Left lung (tissue), 10 donors: ENCODE measurements around the gene CCDC50. TPM values are rescaled to one million over a fixed set of nuclear protein-coding genes. Genes with fewer than 3 reads are reported as not detected.

Experiments used
- ATAC-seq: fragments of 200-7000 bp; cut with Tn5 transposase; one replicate; pipeline ENCODE4 v1.9.1; 2020; ENCODE audit warnings: moderate library complexity
- DNase-seq, 4 donors: peaks; one replicate each; pipeline ENCODE4 v3.0.0-alpha.2; 2013 to 2020
- H3K27ac ChIP-seq, 2 donors: fragments of 200-600 bp; sonication (generic) in 1 of 2; one replicate each; pipeline versions ENCODE4 v1.5.0 to v1.8.0; 2020 to 2021
- H3K27me3 ChIP-seq, 2 donors: fragments of 200-600 bp; sonication (generic) in 1 of 2; one replicate each; pipeline versions ENCODE4 v1.5.0 to v1.8.0; 2020 to 2021
- H3K36me3 ChIP-seq, 2 donors: fragments of 200-600 bp; sonication (generic) in 1 of 2; one replicate each; pipeline versions ENCODE4 v1.5.0 to v1.8.0; 2020 to 2021
- H3K4me1 ChIP-seq, 2 donors: fragments of 200-600 bp; one replicate each; pipeline ENCODE4 v1.8.0; 2021
- H3K4me3 ChIP-seq, 2 donors: fragments of 200-600 bp; sonication (generic) in 1 of 2; one replicate each; pipeline versions ENCODE4 v1.5.0 to v1.8.0; 2020 to 2021; ENCODE audit warnings: mild to moderate bottlenecking in 1 of 2
- H3K9me3 ChIP-seq, 2 donors: fragments of 200-600 bp; sonication (generic) in 1 of 2; one replicate each; pipeline versions ENCODE4 v1.5.0 to v1.8.0; 2020 to 2021
- CTCF ChIP-seq, 2 donors: fragments of 200-600 bp; sonication (generic) in 1 of 2; IDR thresholded peaks; one replicate each; pipeline versions ENCODE4 v1.5.0 to v1.8.0; 2021; ENCODE audit warnings: antibody characterized with exemption in 2 of 2
- intact Hi-C, 2 donors: fragments of 100-400 bp; cut with DNase I; formaldehyde crosslinking; loops; one replicate each; pipeline versions ENCODE4 v1.11.2 to v1.14.2; 2022
- polyA plus RNA-seq, 6 donors: library from polyadenylated mRNA; unstranded; fragments of 120-200 nt; gene quantifications; one replicate each; pipeline ENCODE4 v1.2.1, GENCODE V29; 2013; ENCODE audit not compliant: insufficient read length in 6 of 6
- total RNA-seq, 2 donors: library from RNA; stranded (reverse); fragmentation: NEBNext Ultra II Directional; extraction: Animal tissue kit (Norgen Biotek cat#: 25700); gene quantifications; one replicate each; pipeline ENCODE4 v1.2.1, GENCODE V29; 2021
- donor health status: DM: no; HTN: yes; CAD: no.
- donor health status: DM: no; HTN: no; CAD: no.

Gene CCDC50
- total and polyA plus RNA-seq, 8 donors = 49.7 to 85.1 (median 68.2) TPM

DNA sequence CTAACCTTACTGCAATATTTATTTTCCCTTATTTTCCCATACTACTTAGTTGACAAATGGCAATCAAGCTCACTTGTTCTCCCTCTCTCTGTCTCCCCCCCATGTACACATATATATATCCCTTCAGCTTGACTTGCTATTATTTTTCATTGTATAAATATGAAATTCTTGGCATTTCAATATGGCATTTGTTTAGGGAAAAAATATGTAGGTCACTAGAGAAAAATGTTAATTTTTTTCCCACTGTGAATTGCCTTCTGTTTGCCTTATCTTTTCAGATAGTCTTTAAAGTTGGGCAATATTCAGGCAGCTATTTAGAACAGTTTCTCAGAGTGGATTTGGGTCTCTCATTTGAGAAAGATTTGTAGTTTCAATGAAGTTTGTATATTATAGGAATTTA, 64.0 kb downstream of the CCDC50 start:
- H3K27me3 ChIP-seq = no peaks in the 10 kb centered on the region

GRCh38 chr3:191397771-191398170, 68.6 kb downstream of the CCDC50 start:
- TF ChIP-seq CTCF (IDR thresholded peaks at IDR 0.05) = no peak
- no peak for ATAC-seq
- Histone ChIP-seq H3K9me3 (no peaks in the 10 kb centered on the region), H3K4me1 (no peaks in the 10 kb centered on the region), H3K4me3 (no peak overlapping the region), H3K27me3 (no peaks in the 10 kb centered on the region), H3K36me3 (peaks cover 0 to 11% of the 10 kb centered on the region in 2 donors), H3K27ac (no peak overlapping the region)
- intact Hi-C loops = no loop called here
- DNase-seq = no peak

More for the DNA sequence above, 64.0 kb downstream of the CCDC50 start:
- Histone ChIP-seq H3K27ac (no peak overlapping the region), H3K4me1 (peaks cover 0 to 4% of the 10 kb centered on the region in 2 donors), H3K9me3 (no peaks in the 10 kb centered on the region), H3K4me3 (no peak overlapping the region), H3K36me3 (peaks cover 0 to 36% of the 10 kb centered on the region in 2 donors)
- intact Hi-C loops = no loop called here
- TF ChIP-seq CTCF (IDR thresholded peaks at IDR 0.05) = no peak
- DNase-seq (no peak), ATAC-seq (no peak)

DNA sequence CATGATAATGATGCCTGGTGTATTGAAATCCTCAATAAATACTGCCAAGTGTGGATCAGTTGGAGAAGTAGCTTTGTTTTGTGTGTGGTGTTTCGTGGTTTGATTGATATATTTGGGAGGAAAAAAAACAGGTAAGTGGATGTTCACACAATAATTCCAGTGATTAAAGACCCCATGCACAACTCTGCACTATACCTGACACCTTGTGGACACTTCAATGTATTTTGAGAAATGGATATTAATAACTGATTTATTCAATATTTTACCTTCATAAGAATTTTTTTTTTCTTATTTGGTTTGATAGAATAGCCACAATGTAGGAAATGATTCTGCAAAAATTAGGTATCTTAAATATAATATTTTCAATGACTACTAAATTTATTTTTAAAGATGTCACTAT, 69.4 kb downstream of the CCDC50 start:
- ATAC-seq = no peak
- Histone ChIP-seq H3K9me3 (no peaks in the 10 kb centered on the region), H3K27ac (no peak overlapping the region), H3K36me3 (peaks cover 0 to 10% of the 10 kb centered on the region in 2 donors), H3K27me3 (no peaks in the 10 kb centered on the region), H3K4me3 (no peak overlapping the region), H3K4me1 (no peaks in the 10 kb centered on the region)
- no peak for TF ChIP-seq CTCF (IDR thresholded peaks at IDR 0.05)
- DNase-seq = no peak
- intact Hi-C loops = no loop called here

- no peak for ATAC-seq
- H3K4me3 ChIP-seq = no peak overlapping the region
- H3K36me3 ChIP-seq = peaks cover 0 to 8% of the 10 kb centered on the region in 2 donors
- no peak overlapping the region for H3K27ac ChIP-seq
- DNase-seq = no peak
- H3K9me3 ChIP-seq = no peaks in the 10 kb centered on the region
- intact Hi-C loops = no loop called here
- H3K4me1 ChIP-seq = no peaks in the 10 kb centered on the region
- H3K27me3 ChIP-seq = no peaks in the 10 kb centered on the region
- no peak for TF ChIP-seq CTCF (IDR thresholded peaks at IDR 0.05)
Observed at GRCh38 chr3:191399918-191400317, 70.7 kb downstream of the CCDC50 start.

DNA sequence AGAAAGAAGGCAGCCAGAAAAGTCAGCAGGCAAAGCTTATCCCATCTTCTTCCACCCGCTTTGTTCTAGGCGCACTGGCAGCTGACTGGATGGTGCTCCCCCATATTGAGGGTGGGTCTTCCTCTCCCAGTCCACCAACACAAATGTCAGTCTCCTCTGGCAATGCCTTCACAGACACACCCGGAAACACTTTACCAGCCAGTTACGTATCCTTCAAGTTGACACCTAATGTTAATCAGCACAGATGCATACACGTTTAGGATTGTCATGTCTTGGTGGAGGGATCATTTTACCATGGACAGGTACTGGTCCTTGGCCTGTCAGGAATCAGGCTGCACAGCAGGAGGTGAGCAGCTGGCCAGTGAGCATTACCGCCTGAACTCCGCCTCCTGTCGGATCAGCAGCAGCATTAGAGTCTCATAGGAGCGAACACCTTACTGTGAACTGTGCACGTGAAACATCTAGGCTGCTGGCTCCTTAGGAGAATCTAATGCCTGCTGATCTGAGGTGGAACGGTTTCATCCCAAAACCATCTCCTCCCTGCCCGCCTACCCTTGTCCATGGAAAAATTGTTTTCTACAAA, 72.7 kb downstream of the CCDC50 start:
- Histone ChIP-seq H3K27ac (no peak overlapping the region), H3K27me3 (no peaks in the 10 kb centered on the region), H3K9me3 (no peaks in the 10 kb centered on the region), H3K36me3 (peaks cover 0 to 6% of the 10 kb centered on the region in 2 donors), H3K4me1 (no peaks in the 10 kb centered on the region), H3K4me3 (no peak overlapping the region)
- ATAC-seq (no peak), DNase-seq (no peak)
- TF ChIP-seq CTCF (IDR thresholded peaks at IDR 0.05) = no peak
- intact Hi-C loops = no loop called here
